Psoas muscle (tissue), 8 donors: ENCODE results near the gene LDHD. TPM values are rescaled to one million over a fixed set of nuclear protein-coding genes. Genes with fewer than 3 reads are reported as not detected.

Experiments used
- ATAC-seq, 4 donors: fragments of 200-7000 bp; cut with Tn5 transposase; one replicate each; pipeline ENCODE4 v1.9.1; 2020; ENCODE audit warnings: moderate library complexity in 3 of 4, mild to moderate bottlenecking in 2 of 4
- DNase-seq, 2 donors: peaks; one replicate each; pipeline ENCODE4 v3.0.0-alpha.2; 2020
- H3K27ac ChIP-seq: fragments of 200-600 bp; one replicate; pipeline ENCODE4 v1.8.0; 2022
- H3K27me3 ChIP-seq, 3 donors: fragments of 200-600 bp in 1 of 3; one replicate each; pipeline versions ENCODE4 v1.6.1 to v1.8.0; 2013 to 2022; ENCODE audit warnings: low read length in 2 of 3, mild to moderate bottlenecking in 2 of 3, moderate library complexity in 1 of 3; ENCODE audit not compliant: insufficient read depth in 3 of 3
- H3K36me3 ChIP-seq, 2 donors: fragments of 200-600 bp in 1 of 2; one replicate each; pipeline versions ENCODE4 v1.6.1 to v1.8.0; 2013 to 2022; ENCODE audit warnings: low read depth in 1 of 2, mild to moderate bottlenecking in 1 of 2, moderate library complexity in 1 of 2; ENCODE audit not compliant: insufficient read depth in 1 of 2
- H3K4me1 ChIP-seq: fragments of 200-600 bp; one replicate; pipeline ENCODE4 v1.8.0; 2022
- H3K4me3 ChIP-seq: fragments of 200-600 bp; one replicate; pipeline ENCODE4 v1.8.0; 2022; ENCODE audit warnings: mild to moderate bottlenecking
- H3K9me3 ChIP-seq: fragments of 200-600 bp; one replicate; pipeline ENCODE4 v1.8.0; 2022
- CTCF ChIP-seq: fragments of 200-600 bp; IDR thresholded peaks from one replicate; pipeline ENCODE4 v1.8.0; 2022; ENCODE audit warnings: antibody characterized with exemption
- WGBS, 3 donors: extraction: QIAGEN DNeasy Blood & Tissue Kit; methylation state at CpG; one replicate each; pipeline versions ENCODE4 v1.1.6 to v1.1.7; 2013; 5-methylcytosine and 5-hydroxymethylcytosine counted together
- intact Hi-C, 2 donors: fragments of 100-400 bp; cut with DNase I; formaldehyde crosslinking; loops; one replicate each; pipeline versions ENCODE4 v1.11.0 to v1.14.2; 2022
- polyA plus RNA-seq, 3 donors: library from polyadenylated mRNA; stranded (reverse); fragments of 200-250 nt; gene quantifications; one replicate each; pipeline ENCODE4 v1.2.3, GENCODE V29; 2013
- total RNA-seq, 4 donors: library from RNA; stranded (reverse); fragmentation: NEBNext Ultra II Directional in 2 of 4; extraction: Animal tissue kit (Norgen Biotek cat#: 25700) in 2 of 4; gene quantifications; one replicate each; pipeline versions ENCODE4 v1.2.1 to v1.2.4, GENCODE V29; 2021 to 2023
- donor health status: healthy with polysubstance abuse.
- donor health status: DM: no; HTN: no; CAD: no; lungs with moderate emphysema.
- donor health status: Bipolar disorder and iron deficiency.
- donor health status: healthy.
- donor health status: DM: yes; HTN: yes; CAD: no.
- donor health status: DM: no; HTN: no; CAD: no.
- donor health status: DM: no; HTN: no; CAD: no.
- donor health status: DM: yes; HTN: yes; CAD: no.

LDHD gene
- total and polyA plus RNA-seq, 7 donors = 20.5 to 66.6 (median 35.7) TPM

- Histone ChIP-seq H3K36me3 (no peaks in the 10 kb centered on the region), H3K4me1 (peaks cover 44% of the 10 kb centered on the region), H3K9me3 (no peaks in the 10 kb centered on the region), H3K27me3 (no peaks in the 10 kb centered on the region), H3K27ac (no peak overlapping the region), H3K4me3 (no peak overlapping the region)
- DNase-seq (no peak), ATAC-seq (no peak)
- intact Hi-C loops = no loop called here
- 84 to 93% (median 87%) methylated on average over 2 of the region's 2 CpGs for WGBS, 3 donors
- no peak for TF ChIP-seq CTCF
Observed at GRCh38 chr16:75072239-75072947, 44.2 kb downstream of the LDHD start.

GRCh38 chr16:75071621-75072020 is 45.0 kb downstream of the LDHD start:
- no peak for ATAC-seq
- 94 to 99% (median 95%) methylated on average over 3 of the region's 3 CpGs for WGBS, 3 donors
- Histone ChIP-seq H3K4me1 (peaks cover 44% of the 10 kb centered on the region), H3K27me3 (no peaks in the 10 kb centered on the region), H3K27ac (no peak overlapping the region), H3K4me3 (no peak overlapping the region), H3K9me3 (no peaks in the 10 kb centered on the region), H3K36me3 (no peaks in the 10 kb centered on the region)
- intact Hi-C loops = no loop called here
- TF ChIP-seq CTCF = no peak
- no peak for DNase-seq

GRCh38 chr16:75070012-75070841 is 46.4 kb downstream of the LDHD start:
- no peaks in the 10 kb centered on the region for H3K36me3 ChIP-seq
- 38 to 45% (median 40%) methylated on average over 11 of the region's 11 CpGs for WGBS, 3 donors
- peak; percentile 49 to 78 (median 70) for ATAC-seq
- intact Hi-C loops = no loop called here
- H3K27me3 ChIP-seq = no peaks in the 10 kb centered on the region
- H3K9me3 ChIP-seq = no peaks in the 10 kb centered on the region
- H3K4me3 ChIP-seq = no peak overlapping the region
- H3K4me1 ChIP-seq = peaks cover 50% of the 10 kb centered on the region
- DNase-seq = peak; percentile 55 to 83
- TF ChIP-seq CTCF = no peak
- H3K27ac ChIP-seq = peak overlapping the region; percentile 47

- Histone ChIP-seq H3K36me3 (no peaks in the 10 kb centered on the region), H3K27me3 (no peaks in the 10 kb centered on the region), H3K9me3 (no peaks in the 10 kb centered on the region), H3K4me1 (peaks cover 48% of the 10 kb centered on the region), H3K4me3 (no peak overlapping the region), H3K27ac (no peak overlapping the region)
- WGBS, 3 donors = 81 to 89% (median 84%) methylated on average over 10 of the region's 10 CpGs
- ATAC-seq = no peak
- intact Hi-C loops = no loop called here
- no peak for DNase-seq
- TF ChIP-seq CTCF = no peak
Observed at GRCh38 chr16:75068085-75069031, 48.2 kb downstream of the LDHD start.
